Keratinocyte (primary cell): Measurements from ENCODE around the gene ZNF142.
"Not testable (repeated sequence)": the region's sequence is repeated elsewhere in the genome, so short reads cannot be mapped to it uniquely, and the experiment has no call there.

ENCODE experiments used
- EZH2 ChIP-seq: IDR thresholded peaks from one replicate; pipeline ENCODE4 v1.6.1; 2012; ENCODE audit warnings: inconsistent platforms, mild to moderate bottlenecking, low read length, moderate library complexity
- TF ChIP-seq, protein P1 (sequence below), 3 experiments: IDR thresholded peaks in 1 of 3; conservative IDR thresholded peaks in 1 of 3; optimal IDR thresholded peaks in 1 of 3; 2 replicates in 2 of 3; 3 replicates in 1 of 3; pipeline versions ENCODE3 to v1.5.1; 2011; ENCODE audit warnings: low read length in 3 of 3, mild to moderate bottlenecking in 3 of 3, moderate library complexity in 2 of 3, control low read depth in 1 of 3, inconsistent platforms in 1 of 3; ENCODE audit not compliant: insufficient read depth in 2 of 3; ENCODE audit errors: extremely low read depth in 1 of 3

DNA sequence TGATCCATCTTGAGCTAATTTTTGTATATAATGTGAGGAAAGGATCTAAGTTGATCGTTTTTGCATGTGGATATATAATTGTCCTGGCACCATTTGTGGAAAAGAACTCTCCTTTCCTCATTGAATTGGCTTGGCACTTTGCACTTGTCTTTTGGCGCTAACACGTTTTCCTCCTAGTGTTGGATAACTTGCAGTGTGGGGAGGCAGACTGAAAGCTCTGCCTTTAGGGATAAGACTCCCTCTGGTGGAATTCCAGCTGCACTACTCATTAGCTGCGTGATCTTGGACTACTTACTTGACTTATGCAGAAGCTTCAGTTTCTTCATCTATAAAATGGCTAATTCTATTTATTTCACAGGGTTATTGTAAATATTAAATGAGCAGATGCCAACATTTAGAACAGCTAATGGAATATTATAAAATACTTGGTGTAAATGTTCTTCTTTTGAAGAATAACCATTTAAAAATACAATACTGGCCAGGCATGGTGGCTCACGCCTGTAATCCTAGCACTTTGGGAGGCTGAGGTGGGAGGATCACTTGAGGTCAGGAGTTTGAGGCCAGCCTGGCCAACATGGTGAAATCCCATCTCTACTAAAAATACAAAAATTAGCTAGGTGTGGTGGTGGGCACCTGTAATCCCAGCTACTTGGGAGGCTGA, 28.1 kb upstream of the ZNF142 start:
- not testable (repeated sequence) for TF ChIP-seq EZH2
- TF ChIP-seq, protein P1, sequence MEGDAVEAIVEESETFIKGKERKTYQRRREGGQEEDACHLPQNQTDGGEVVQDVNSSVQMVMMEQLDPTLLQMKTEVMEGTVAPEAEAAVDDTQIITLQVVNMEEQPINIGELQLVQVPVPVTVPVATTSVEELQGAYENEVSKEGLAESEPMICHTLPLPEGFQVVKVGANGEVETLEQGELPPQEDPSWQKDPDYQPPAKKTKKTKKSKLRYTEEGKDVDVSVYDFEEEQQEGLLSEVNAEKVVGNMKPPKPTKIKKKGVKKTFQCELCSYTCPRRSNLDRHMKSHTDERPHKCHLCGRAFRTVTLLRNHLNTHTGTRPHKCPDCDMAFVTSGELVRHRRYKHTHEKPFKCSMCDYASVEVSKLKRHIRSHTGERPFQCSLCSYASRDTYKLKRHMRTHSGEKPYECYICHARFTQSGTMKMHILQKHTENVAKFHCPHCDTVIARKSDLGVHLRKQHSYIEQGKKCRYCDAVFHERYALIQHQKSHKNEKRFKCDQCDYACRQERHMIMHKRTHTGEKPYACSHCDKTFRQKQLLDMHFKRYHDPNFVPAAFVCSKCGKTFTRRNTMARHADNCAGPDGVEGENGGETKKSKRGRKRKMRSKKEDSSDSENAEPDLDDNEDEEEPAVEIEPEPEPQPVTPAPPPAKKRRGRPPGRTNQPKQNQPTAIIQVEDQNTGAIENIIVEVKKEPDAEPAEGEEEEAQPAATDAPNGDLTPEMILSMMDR (optimal IDR thresholded peaks at IDR 0.05 in 1 of 3, IDR thresholded peaks at IDR 0.05 in 1 of 3, conservative IDR thresholded peaks at IDR 0.05 in 1 of 3; ENCODE audit: extremely low read depth in 1 of 3, insufficient read depth in 2 of 3, low read length in 3 of 3): peak; percentile 75 to 83 (median 81)
